HG03196 (cell line): ENCODE measurements around the gene CDH11.

Source experiments
- ATAC-seq: cut with Tn5 transposase; IDR thresholded peaks from one replicate; pipeline ENCODE4 v1.9.1; 2021; ENCODE audit not compliant: unreplicated experiment

CDH11 gene, protein sequence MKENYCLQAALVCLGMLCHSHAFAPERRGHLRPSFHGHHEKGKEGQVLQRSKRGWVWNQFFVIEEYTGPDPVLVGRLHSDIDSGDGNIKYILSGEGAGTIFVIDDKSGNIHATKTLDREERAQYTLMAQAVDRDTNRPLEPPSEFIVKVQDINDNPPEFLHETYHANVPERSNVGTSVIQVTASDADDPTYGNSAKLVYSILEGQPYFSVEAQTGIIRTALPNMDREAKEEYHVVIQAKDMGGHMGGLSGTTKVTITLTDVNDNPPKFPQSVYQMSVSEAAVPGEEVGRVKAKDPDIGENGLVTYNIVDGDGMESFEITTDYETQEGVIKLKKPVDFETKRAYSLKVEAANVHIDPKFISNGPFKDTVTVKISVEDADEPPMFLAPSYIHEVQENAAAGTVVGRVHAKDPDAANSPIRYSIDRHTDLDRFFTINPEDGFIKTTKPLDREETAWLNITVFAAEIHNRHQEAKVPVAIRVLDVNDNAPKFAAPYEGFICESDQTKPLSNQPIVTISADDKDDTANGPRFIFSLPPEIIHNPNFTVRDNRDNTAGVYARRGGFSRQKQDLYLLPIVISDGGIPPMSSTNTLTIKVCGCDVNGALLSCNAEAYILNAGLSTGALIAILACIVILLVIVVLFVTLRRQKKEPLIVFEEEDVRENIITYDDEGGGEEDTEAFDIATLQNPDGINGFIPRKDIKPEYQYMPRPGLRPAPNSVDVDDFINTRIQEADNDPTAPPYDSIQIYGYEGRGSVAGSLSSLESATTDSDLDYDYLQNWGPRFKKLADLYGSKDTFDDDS

GRCh38 chr16:65121870-65122723 lies at the start of gene CDH11:
CDH11 (minus strand) TSS chr16:65122063; CDS start chr16:65004869, 117,194 bp downstream.
- no peak for ATAC-seq

- ATAC-seq = no peak
These were observed 32.5 kb upstream of the CDH11 start for GRCh38 chr16:65154321-65154720.

- no peak for ATAC-seq
These were observed 31.7 kb upstream of the CDH11 start for GRCh38 chr16:65153365-65154105.

DNA sequence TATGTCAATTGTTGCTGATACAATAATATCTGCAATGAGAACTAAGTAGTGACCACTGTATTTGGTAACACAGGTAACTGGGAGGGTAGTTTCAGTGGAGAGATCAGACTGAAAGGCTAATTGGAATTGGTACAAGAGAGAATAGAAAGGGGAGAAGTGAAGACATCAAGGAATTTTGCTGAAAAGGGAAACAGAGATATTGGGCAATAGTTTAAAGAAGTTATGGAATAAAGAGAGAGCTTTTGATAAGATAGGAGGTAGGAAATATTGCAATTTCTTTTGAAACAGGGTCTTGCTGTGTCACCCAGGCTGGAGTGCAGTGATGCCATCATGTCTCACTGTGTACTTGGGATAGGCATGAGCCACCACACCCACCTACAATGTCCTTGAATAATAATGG lies 26.9 kb upstream of the CDH11 start:
- no peak for ATAC-seq

DNA sequence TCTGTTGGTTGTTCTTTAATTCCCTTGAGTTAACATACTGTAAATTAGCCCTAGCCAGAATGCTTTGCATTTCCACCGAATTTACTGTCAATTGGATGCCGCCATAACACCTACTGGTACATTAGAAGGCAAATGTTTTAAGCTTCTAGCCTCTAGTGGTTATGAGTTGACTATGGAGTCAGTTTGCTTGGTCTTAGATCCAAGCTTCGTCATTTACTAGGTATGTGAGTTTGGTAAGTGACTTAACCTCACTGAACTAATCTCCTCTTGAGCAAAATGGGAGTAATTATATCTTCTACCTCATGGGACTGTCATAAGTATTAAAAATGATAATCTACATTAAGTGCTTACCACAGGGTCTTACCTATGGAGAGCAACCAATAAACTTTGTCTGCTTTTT lies 20.4 kb upstream of the CDH11 start:
- no peak for ATAC-seq

DNA sequence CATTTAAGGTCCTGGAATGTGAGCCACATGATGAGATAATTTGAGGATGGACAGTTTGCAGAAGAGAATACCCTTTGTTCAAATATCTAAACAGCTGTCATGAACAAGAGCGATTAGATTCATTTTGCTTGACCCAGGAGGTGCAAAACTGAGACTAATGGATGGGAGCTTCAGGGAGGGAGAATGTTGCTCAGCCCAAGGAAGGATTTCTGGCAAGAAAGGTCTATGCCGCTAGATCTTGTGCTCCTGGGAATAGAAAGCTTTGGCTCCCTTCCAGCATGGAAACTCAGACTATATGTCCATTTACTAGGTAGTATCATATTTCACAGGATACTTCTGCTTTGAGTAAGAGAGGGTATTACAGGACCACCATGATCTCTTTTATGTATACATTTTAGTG lies 14.8 kb upstream of the CDH11 start:
- no peak for ATAC-seq

DNA sequence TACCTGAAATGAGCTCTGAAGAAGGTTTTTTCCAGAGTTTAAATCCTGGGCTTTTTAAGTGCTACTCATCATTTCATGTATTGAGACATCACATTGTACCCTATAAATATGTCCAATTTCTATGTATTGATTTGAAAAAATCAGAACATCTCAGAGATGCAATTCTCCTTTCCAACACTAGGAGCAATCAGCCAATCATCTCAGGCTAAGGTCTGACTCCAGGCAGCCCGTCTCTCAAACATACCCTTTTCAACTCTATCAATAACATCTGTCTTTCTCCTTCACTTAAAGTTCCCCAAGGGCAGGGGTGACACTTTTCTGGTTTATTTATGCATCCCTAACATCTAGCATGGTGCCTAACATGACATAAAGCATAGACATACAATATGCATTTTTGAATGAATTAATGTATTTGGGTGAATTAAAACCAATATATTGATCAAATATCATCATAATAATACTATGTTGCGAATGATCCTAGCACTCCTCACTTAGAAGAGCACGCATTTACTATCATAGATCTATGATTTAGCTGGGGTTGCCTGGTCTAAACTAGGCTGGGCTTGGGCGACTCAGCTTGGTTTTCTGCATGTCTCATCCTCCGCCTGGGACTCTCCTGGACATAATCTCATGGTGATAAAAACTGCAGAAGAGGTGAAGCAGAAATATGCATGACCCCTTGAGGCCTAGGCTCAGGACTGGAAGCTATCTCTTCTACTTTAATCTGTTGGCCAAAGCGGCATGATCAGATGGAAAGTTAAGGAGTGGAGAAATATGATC lies 5.2 kb upstream of the CDH11 start:
- ATAC-seq = no peak

- no peak for ATAC-seq
These were observed 4.0 kb upstream of the CDH11 start for GRCh38 chr16:65125871-65126270.

GRCh38 chr16:65125322-65125721 lies 3.5 kb upstream of the CDH11 start:
- ATAC-seq = no peak

DNA sequence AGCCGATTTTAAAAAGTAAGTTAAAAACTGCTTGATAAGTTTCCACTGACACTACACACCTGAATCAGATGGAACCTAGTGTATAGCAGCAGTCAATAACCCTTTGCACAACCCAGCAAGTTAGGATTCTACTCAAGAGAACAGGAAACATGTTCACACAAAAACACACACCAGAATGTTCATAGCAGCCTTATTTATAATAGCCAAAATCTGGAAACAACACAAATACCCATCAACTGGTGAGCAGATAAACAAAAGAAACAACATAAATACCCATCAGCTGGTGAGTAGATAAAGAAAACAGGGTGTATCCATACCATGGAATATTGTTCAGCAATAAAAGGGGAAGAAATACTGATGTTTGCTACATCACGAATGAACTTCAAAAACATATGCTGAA lies 2.7 kb upstream of the CDH11 start:
- no peak for ATAC-seq

GRCh38 chr16:65124212-65124548 lies 2.3 kb upstream of the CDH11 start:
- no peak for ATAC-seq

DNA sequence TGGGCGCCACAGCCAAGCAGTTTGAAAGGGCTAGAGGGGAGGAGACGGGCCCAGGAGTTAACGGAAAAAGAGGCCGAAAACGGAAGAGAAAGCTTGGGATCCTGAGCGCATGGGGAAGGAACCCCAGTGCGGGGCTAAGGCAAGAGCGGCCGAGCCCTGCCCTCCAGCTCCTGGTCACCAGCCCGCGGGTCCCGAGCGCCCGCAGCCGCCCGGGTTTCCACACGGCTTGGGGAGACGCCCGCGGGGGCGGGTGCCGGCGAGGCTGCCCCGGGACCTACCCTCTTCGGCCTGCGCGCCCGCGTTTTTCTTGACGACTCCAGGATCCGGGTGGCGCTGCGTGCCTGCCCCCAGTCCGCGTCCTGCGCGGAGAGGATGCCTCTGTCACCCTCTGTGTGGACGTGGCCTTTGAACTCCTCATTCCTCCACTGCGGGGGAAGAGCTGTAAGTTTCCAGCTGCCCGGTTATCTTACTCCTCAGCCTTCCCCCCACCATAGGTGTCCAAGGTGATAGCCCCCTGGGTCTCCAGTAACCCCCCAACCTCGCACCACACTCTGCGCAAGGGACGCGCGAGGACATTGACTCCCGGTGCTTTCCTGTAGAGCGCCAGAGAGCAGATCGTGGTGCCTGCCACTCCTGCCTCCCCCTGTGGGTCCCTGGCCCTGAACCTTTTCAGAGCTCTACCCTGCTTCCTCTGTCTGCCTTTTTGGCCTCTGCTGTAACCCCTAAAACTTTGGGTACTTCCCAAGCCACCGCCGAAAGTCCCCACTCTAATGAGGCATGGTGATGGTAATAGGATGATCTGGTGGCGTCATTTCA lies 1.7 kb upstream of the CDH11 start:
- no peak for ATAC-seq

GRCh38 chr16:65122724-65123395 lies 997 bp upstream of the CDH11 start:
- no peak for ATAC-seq

DNA sequence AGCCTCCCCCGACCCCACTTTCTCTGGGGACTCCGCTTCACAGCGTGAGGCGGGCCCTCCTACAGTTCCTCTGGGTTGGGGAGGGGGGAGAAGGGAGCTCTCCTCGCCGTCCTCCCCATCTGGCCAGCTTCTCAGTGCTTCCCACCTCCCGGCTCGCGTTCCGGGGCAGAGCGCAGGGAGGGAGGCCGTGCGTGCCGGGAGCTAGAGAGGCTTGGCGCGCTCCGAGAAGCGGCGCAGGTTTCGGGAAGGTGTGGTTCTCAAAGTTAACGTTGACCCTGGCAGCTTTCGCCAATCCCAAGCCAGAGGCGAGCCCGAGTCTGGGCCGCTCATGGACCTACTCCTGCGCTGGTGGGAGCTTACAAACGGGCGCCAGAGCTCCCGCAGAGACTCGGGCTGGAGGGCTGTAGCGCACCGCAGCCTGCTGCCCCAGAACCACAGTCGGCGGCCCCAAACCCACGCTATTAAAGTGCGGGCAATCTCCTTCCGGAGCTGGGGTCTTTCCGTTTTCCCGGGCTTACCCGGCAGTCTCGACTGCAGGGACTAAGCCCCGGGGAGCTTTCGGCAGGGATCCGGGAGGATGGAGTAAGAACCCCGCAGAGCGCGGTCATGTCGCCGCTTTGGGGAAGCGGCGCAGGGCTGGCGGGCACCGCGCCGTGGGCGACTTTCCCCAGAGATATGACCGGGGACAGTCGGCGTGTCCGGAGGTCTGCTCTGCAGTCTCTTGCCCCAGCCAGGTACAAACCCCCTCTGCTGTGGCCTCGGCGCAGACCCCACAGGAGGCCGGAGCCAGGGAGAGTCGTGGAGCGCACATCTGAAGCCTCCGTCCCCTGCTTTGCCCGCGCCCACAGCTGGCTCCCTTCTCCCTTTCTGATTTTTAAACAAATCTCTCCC lies 787 bp downstream of the CDH11 start:
- ATAC-seq = no peak

- ATAC-seq = no peak
These were observed 1.4 kb downstream of the CDH11 start for GRCh38 chr16:65120461-65120830.

DNA sequence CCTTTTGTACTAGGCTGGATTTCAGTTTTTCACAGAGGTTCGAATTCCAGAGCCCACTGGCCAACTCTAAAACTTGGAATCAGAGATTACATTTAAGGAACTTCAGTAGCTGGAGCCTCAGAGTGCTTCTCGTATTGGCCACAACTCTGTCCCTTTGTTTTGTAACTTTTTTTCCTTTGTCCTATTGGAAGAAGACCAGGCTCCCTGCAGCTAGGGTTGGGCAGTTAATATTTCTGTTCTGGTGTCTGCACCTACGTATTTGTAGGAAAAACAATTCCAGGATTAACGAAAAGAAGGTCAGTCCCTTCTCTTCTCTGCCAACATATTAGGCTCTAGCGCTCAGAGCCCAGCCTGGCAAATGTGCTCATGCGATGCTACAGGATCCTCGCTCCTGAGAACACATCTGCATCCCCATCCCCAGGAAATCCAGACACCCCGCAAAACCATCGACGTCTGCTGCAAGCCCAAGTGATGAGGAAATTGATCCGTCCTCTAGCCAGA lies 1.9 kb downstream of the CDH11 start:
- no peak for ATAC-seq

DNA sequence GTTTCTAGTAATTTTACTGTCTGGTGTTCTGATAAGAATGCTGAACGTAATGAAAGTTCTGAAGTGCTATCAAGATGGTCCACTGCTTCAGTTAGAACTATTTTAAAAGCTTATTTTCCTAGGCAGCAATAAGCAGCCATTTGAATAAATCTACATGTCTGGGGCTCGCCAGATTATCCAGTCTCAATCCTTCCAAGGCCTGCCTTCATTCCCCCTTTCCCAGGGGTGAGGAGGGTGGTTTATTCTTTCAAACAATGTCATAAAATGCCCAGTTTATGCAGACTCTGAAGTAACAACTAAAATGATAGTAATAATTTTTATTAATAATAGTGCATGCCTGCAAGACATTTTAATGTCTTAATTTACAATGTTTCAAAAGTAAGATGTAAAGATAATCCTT lies 2.4 kb downstream of the CDH11 start:
- no peak for ATAC-seq

GRCh38 chr16:65118871-65119270 lies 3.0 kb downstream of the CDH11 start:
- ATAC-seq = no peak
